GM18867 (cell line): ENCODE results near the gene SRRM1.
"Not testable (repeated sequence)": the region's sequence is repeated elsewhere in the genome, so short reads cannot be mapped to it uniquely, and the experiment has no call there.

Experiments
- ATAC-seq: cut with Tn5 transposase; IDR thresholded peaks from one replicate; pipeline ENCODE4 v1.9.1; 2021; ENCODE audit warnings: mild to moderate bottlenecking, moderate library complexity; ENCODE audit not compliant: unreplicated experiment

Gene SRRM1

DNA sequence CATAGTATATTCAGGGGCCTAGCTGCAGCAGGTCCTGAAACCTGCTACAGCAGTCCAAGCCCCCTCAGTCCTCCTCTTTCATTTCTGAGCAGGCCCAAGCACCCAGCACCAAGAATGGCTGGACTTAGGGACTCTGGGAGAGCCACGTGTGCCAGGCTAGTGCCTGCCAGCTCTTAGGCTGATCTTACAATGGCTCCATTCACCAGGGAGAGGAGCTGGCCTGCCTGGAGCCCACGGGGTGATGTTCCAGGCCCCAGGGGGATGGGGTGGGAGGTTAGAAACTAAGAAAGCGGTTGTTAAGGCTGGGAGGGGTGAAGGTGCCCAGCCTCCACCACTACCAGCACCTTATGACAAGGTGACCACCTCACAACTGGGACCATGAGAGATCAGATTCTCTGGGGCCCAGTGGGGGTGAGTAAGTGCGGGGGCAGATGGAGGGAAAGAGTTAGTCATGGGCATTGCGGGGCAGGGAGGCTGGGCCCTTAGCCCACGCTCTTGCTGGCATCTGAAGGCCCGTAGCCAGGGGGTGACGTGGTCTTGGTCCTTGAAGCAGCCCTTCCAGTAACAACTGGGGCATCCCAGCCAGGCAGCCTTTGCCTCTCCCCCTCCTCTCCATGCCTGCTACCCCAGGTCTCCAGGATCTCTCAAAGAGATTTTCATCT is 71.9 kb downstream of the SRRM1 start:
- ATAC-seq, result no peak

DNA sequence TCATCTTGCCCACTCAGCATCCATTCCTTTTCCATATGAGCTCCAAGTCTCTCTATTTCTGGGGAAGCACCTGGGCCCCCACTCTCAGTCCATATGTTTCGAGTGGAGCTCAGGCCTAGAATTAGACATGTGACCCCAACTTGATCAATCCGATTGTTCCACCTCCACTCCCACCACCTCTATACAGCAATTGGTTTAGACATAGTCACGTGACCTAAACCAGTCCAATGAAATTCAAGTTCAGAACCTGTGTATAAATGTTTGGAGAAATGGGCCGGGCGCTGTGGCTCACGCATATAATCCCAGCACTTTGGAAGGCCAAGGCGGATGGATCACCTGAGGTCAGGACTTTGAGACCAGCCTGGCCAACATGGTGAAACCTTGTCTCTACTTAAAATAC is 72.6 kb downstream of the SRRM1 start:
- no peak for ATAC-seq

DNA sequence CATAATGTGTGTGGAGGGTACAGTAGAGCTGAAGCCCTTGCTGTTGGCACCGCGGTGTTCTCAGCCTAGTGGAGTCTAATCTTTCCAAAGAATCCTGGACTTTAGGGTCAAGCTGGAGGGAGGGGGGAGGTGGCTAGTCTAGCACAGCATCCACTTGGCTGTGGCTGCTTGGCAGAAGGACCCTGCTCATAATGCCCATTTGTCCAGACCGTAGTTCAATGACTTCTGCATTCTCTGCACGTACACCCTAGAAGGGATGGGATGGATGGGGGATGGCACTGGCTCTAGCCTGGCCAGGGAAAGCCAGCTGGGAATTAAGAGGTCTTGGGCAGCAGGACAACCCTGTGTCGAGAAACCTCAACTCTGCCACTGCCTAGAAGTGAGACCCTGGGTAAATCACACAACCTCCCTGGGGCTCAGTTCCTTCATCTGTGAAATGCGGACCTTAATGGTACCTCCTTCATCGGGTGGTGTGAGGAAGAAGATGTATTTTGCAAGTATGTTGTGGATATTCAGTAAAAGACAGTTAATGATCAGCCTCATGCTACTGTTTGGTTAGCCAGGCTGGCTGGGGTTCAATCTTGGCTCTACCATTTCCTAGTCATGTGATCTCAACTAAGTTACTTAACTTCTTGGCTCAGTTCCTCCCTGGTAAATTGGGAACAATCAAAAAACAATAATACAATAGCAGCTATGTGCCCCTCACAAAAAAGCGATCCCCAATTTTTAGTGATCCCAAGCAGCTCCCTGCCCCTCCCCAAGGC is 75.0 kb downstream of the SRRM1 start:
- ATAC-seq, result no peak

DNA sequence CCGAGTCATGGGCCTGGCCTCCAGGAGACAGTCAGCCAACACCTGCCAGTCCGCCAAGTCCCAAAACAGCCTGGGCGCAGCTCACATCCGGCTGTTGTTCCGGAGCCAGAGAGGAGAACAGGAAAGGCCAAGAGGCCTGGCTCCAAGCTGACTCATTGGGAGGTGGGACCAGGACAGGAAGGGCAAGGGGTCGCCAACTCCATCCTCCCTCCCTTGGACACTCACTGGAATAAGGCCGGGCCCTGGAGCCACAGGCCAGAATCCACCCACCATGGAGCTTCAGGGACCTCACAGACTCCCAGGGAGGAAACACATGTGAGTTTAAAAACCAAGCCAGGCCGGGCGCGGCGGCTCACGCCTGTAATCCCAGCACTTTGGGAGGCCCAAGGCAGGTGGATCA is 77.0 kb downstream of the SRRM1 start:
- no peak for ATAC-seq

DNA sequence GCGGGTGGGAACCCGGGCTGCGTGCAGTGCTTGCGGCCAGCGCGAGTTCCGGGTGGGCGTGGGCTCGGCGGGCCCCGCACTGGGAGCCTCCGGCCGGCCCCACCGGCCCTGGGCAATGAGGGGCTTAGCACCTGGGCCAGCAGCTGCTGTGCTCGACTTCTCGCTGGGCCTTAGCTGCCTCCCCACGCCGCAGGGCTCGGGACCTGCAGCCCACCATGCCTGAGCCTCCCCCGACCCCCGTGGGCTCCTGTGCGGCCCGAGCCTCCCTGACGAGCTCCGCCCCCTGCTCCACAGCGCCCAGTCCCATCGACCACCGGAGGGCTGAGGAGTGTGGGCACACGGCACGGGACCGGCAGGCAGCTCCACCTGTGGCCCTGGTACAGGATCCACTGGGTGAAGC is 78.4 kb downstream of the SRRM1 start:
- ATAC-seq, result no peak

DNA sequence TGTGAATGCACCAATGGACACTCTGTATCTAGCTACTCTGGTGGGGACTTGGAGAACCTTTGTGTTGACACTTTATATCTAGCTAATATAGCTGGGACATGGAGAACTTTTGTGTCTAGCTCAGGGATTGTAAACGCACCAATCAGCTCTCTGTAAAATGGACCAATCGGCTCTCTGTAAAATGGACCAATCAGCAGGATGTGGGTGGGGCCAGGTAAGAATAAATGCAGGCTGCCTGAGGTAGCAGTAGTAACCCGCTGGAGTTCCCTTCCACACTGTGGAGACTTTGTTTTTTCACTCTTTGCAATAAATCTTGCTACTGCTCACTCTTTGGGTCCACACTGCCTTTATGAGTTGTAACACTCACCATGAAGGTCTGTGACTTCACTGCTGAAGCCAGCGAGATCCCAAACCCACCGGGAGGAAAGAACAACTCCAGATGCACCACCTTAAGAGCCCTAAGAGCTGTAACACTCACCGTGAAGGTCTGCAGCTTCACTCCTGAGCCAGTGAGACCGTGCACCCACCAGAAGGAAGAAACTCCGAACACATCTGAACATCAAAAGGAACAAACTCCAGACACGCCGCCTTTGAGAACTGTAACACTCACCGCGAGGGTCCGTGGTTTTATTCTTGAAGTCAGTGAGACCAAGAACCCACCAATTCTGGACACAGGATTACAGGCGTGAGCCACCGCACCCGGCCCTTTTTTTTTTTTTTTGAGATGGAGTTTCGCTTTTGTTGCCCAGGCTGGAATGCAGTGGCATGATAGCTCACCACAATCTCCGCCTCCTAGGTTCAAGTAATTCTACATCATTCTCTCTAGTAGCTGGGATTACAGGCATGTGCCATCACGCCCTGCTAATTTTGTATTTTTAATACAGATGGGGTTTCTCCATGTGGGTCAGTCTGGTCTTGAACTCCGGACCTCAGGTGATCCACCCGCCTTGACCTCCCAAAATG is 79.3 kb downstream of the SRRM1 start:
- ATAC-seq, result not testable (repeated sequence)
